Measurements from ENCODE around the gene ANGPTL3.
"Not testable (repeated sequence)": the region's sequence is repeated elsewhere in the genome, so short reads cannot be mapped to it uniquely, and the experiment has no call there.

The ANGPTL3 gene

GRCh38 chr1:62597281-62597680 is at the start of gene ANGPTL3:
ANGPTL3 (plus strand) TSS chr1:62597520; CDS start chr1:62597567, 47 bp downstream.
- intact Hi-C loops (cut with DNase I): no loop called here
- no peak for DNase-seq

- no peak for DNase-seq
- intact Hi-C loops (cut with DNase I): no loop called here
Observed at GRCh38 chr1:62561306-62561705, 36.0 kb upstream of the ANGPTL3 start.

GRCh38 chr1:62567182-62567581 is 30.1 kb upstream of the ANGPTL3 start:
- DNase-seq; intact Hi-C loops (cut with DNase I): not testable (repeated sequence)

- intact Hi-C loops (cut with DNase I); DNase-seq: not testable (repeated sequence)
Observed at GRCh38 chr1:62567926-62568325, 29.4 kb upstream of the ANGPTL3 start.

GRCh38 chr1:62571517-62571916 is 25.8 kb upstream of the ANGPTL3 start:
- intact Hi-C loops (cut with DNase I): not testable (repeated sequence)

GRCh38 chr1:62572476-62572875 is 24.8 kb upstream of the ANGPTL3 start:
- no peak for DNase-seq
- intact Hi-C loops (cut with DNase I): no loop called here

More at GRCh38 chr1:62571517-62571916, 25.8 kb upstream of the ANGPTL3 start:
- DNase-seq: not testable (repeated sequence)

GRCh38 chr1:62573675-62574074 is 23.6 kb upstream of the ANGPTL3 start:
- intact Hi-C loops (cut with DNase I): no loop called here
- no peak for DNase-seq

- intact Hi-C loops (cut with DNase I): no loop called here
- DNase-seq: no peak
Observed at GRCh38 chr1:62585469-62586155, 11.7 kb upstream of the ANGPTL3 start.

GRCh38 chr1:62588000-62588399 is 9.3 kb upstream of the ANGPTL3 start:
- intact Hi-C loops (cut with DNase I): no loop called here
- DNase-seq: no peak

GRCh38 chr1:62589321-62589720 is 8.0 kb upstream of the ANGPTL3 start:
- intact Hi-C loops (cut with DNase I): no loop called here
- no peak for DNase-seq

GRCh38 chr1:62590255-62590969 is 6.9 kb upstream of the ANGPTL3 start:
- no peak for DNase-seq
- intact Hi-C loops (cut with DNase I): no loop called here

GRCh38 chr1:62590970-62591368 is 6.4 kb upstream of the ANGPTL3 start:
- intact Hi-C loops (cut with DNase I): no loop called here
- DNase-seq: no peak

GRCh38 chr1:62593825-62594394 is 3.4 kb upstream of the ANGPTL3 start:
- intact Hi-C loops (cut with DNase I): no loop called here
- no peak for DNase-seq

GRCh38 chr1:62595647-62596046 is 1.7 kb upstream of the ANGPTL3 start:
- DNase-seq: no peak
- intact Hi-C loops (cut with DNase I): no loop called here

GRCh38 chr1:62599044-62599443 is 1.7 kb downstream of the ANGPTL3 start:
- intact Hi-C loops (cut with DNase I): no loop called here
- DNase-seq: no peak

- intact Hi-C loops (cut with DNase I): no loop called here
- no peak for DNase-seq
Observed at GRCh38 chr1:62601457-62601856, 4.1 kb downstream of the ANGPTL3 start.

- intact Hi-C loops (cut with DNase I): no loop called here
- no peak for DNase-seq
Observed at GRCh38 chr1:62608905-62609304, 11.6 kb downstream of the ANGPTL3 start.

- DNase-seq; intact Hi-C loops (cut with DNase I): not testable (repeated sequence)
Observed at GRCh38 chr1:62610588-62610987, 13.3 kb downstream of the ANGPTL3 start.

GRCh38 chr1:62612770-62613169 is 15.4 kb downstream of the ANGPTL3 start:
- DNase-seq: no peak
- intact Hi-C loops (cut with DNase I): no loop called here

GRCh38 chr1:62613325-62613727 is 16.0 kb downstream of the ANGPTL3 start:
- intact Hi-C loops (cut with DNase I): no loop called here

GRCh38 chr1:62613890-62614289 is 16.6 kb downstream of the ANGPTL3 start:
- no peak for DNase-seq
- intact Hi-C loops (cut with DNase I): no loop called here

More at GRCh38 chr1:62613325-62613727, 16.0 kb downstream of the ANGPTL3 start:
- no peak for DNase-seq

- intact Hi-C loops (cut with DNase I): no loop called here
Observed at GRCh38 chr1:62621907-62622306, 24.6 kb downstream of the ANGPTL3 start.

More at GRCh38 chr1:62621907-62622306, 24.6 kb downstream of the ANGPTL3 start:
- no peak for DNase-seq

Measured in posterior cingulate gyrus (tissue), 11 donors.